HEK293 (cell line): ENCODE data around the gene CCL8.
"Not testable (repeated sequence)": the region's sequence is repeated elsewhere in the genome, so short reads cannot be mapped to it uniquely, and the experiment has no call there.

ENCODE experiments used
- CTCF ChIA-PET: fragments of 350-600 bp; formaldehyde crosslinking; extraction: SDS; loops from one replicate; lab custom pipeline; 2021; ENCODE audit warnings: antibody characterized with exemption; lab: Yijun Ruan, JAX
- POLR2A ChIA-PET: fragments of 300-600 bp; formaldehyde crosslinking; extraction: SDS; loops from one replicate; lab custom pipeline; 2020; ENCODE audit warnings: antibody characterized with exemption, inconsistent platforms; lab: Yijun Ruan, JAX
- H3K27ac ChIP-seq: fragments of 200-500 bp; sonication (Bioruptor generic); 2 replicates; pipeline ENCODE4 v1.5.1; 2014; ENCODE audit warnings: low read depth, low read length, control low read depth, inconsistent platforms; ENCODE audit errors: extremely low read depth
- H3K36me3 ChIP-seq, 2 experiments: fragments of 200-500 bp in 1 of 2; sonication (Bioruptor generic) in 1 of 2; 1 replicate in 1 of 2; 2 replicates in 1 of 2; pipeline ENCODE4 v1.5.1; 2014 to 2017; ENCODE audit warnings: inconsistent platforms in 2 of 2, low read length in 2 of 2; ENCODE audit not compliant: control insufficient read depth in 2 of 2, insufficient read depth in 1 of 2
- H3K4me1 ChIP-seq: fragments of 200-500 bp; sonication (Bioruptor generic); 2 replicates; pipeline ENCODE4 v1.5.1; 2014; ENCODE audit warnings: mild to moderate bottlenecking, low read length, inconsistent platforms; ENCODE audit not compliant: control insufficient read depth, insufficient read depth
- H3K4me3 ChIP-seq: 2 replicates; pipeline ENCODE4 v1.5.1; 2011; ENCODE audit warnings: low read depth, mild to moderate bottlenecking, control low read depth, low read length, moderate library complexity
- H3K9me3 ChIP-seq: fragments of 200-500 bp; sonication (Bioruptor generic); 2 replicates; pipeline ENCODE4 v1.5.1; 2014; ENCODE audit warnings: low read depth, low read length, inconsistent platforms; ENCODE audit not compliant: control insufficient read depth, insufficient read depth
- INSM2 ChIP-seq: fragments of 450-650 bp; formaldehyde crosslinking; IDR thresholded peaks from 2 replicates; pipeline ENCODE4 v1.5.1; 2016; ENCODE audit warnings: missing biosample characterization, missing genetic modification characterization
- SETDB1 ChIP-seq: IDR thresholded peaks from one replicate; pipeline ENCODE4 v1.6.1; 2017; ENCODE audit warnings: mild to moderate bottlenecking, low read length, moderate library complexity, mixed read lengths; ENCODE audit not compliant: insufficient read length
- ZFP37 ChIP-seq: fragments of 450-650 bp; formaldehyde crosslinking; IDR thresholded peaks from 2 replicates; pipeline ENCODE4 v1.5.1; 2016; ENCODE audit warnings: missing biosample characterization, missing genetic modification characterization
- ZNF26 ChIP-seq: fragments of 450-650 bp; formaldehyde crosslinking; IDR thresholded peaks from 2 replicates; pipeline ENCODE4 v1.5.1; 2016; ENCODE audit warnings: missing biosample characterization, missing genetic modification characterization
- ZNF510 ChIP-seq: fragments of 450-650 bp; formaldehyde crosslinking; IDR thresholded peaks from 2 replicates; pipeline ENCODE4 v1.5.1; 2018; ENCODE audit warnings: mild to moderate bottlenecking, missing genetic modification characterization, missing biosample characterization; ENCODE audit not compliant: insufficient replicate concordance
- ZNF560 ChIP-seq: fragments of 450-650 bp; formaldehyde crosslinking; IDR thresholded peaks from 2 replicates; pipeline ENCODE4 v1.5.1; 2017; ENCODE audit warnings: missing biosample characterization, missing genetic modification characterization, borderline replicate concordance
- ZNF585B ChIP-seq: fragments of 450-650 bp; formaldehyde crosslinking; IDR thresholded peaks from 2 replicates; pipeline ENCODE4 v1.5.1; 2016; ENCODE audit warnings: missing biosample characterization, missing genetic modification characterization
- TF ChIP-seq, protein P1 (sequence below): fragments of 450-650 bp; formaldehyde crosslinking; IDR thresholded peaks from 2 replicates; pipeline ENCODE4 v1.5.1; 2016; ENCODE audit warnings: missing biosample characterization, missing genetic modification characterization
- TF ChIP-seq, protein P2 (sequence below): fragments of 450-650 bp; formaldehyde crosslinking; IDR thresholded peaks from 2 replicates; pipeline ENCODE4 v1.5.1; 2016; ENCODE audit warnings: missing biosample characterization, missing genetic modification characterization

The CCL8 gene

DNA sequence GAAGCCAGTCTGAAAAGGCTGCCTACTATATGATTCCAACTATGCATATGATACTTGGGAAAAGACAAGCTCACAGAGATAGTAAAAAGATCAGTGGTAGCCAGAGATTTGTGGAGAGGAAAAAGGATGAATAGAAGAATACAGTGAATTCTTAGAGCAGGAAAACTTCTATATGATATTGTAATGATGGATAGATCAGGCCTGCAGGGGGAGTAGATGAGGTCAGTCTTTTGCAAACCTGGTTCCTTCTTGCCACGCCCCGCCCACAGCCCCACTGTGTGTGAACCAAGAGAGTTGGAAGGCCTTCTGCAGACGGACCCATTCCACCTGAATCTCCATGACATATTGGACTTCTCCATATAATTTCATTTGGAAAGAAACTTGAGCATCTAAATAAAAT, 761 bp upstream of the CCL8 start:
- POLR2A ChIA-PET, result no interaction called here
- H3K4me1 ChIP-seq, result no peaks in the 10 kb centered on the region
- TF ChIP-seq ZNF26 (tag by site-specific recombination), result peak; percentile 69; the same call in 1 of the 2 replicates
- TF ChIP-seq ZFP37 (tag by site-specific recombination), result no peak
- TF ChIP-seq ZNF560 (tag by site-specific recombination), result no peak
- no peak for TF ChIP-seq INSM2 (tag by site-specific recombination)
- TF ChIP-seq SETDB1, result no peak
- no peaks in the 10 kb centered on the region for H3K9me3 ChIP-seq
- CTCF ChIA-PET, result interaction anchor here (0.6 to 8.3 kb wide), 18 partner anchors 8 to 1013 kb away, joined by 3 to 84 read pairs (median 4); no protein-coding TSS in a partner anchor
- no peaks in the 10 kb centered on the region for H3K36me3 ChIP-seq
- H3K4me3 ChIP-seq, result no peak overlapping the region
- H3K27ac ChIP-seq, result no peak overlapping the region

DNA sequence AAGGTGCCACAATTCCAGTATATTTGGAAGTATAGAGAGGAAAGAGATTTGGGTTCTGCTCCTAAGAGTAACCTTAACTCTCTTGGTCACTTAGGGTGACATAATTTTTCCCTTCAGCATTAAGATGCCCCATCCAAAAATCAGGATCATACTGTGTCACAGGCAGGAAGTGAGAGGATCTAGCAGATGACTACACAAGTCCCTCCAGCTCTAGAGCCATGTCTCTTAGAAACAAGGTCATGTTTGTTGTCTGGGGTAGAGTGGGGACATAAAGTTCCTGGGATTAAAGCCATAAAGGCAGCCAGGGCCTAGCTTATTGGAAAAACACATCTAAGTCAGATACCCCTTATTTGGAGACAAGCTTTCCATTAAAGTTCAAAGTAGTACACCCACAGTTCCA, 2.7 kb downstream of the CCL8 start:
- ChIA-PET CTCF (interaction anchor here (0.6 to 8.3 kb wide), 7 partner anchors 11 to 121 kb away, joined by 3 to 84 read pairs (median 4); no protein-coding TSS in a partner anchor), POLR2A (no interaction called here)
- H3K4me1 ChIP-seq, result no peaks in the 10 kb centered on the region

DNA sequence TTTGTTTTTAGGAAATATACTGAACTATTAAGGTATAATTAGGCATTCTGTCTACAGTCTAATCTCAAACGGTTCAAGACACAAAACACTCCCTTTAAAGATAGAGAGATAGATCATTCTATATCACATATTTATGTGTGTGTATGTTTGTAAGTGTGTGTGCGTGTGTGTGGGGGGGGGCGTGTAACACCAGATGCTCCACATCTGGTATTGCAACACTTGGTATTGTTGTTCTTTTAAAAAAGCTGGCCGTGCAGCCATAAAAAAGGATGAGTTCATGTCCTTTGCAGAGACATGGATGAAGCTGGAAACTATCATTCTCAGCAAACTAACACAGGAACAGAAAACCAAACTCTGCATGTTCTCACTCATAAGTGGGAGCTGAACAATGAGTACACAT, 8.3 kb downstream of the CCL8 start:
- CTCF ChIA-PET, result interaction anchor here (1.1 to 3.9 kb wide), 3 partner anchors 34 to 156 kb away, joined by 3 to 21 read pairs (median 10); no protein-coding TSS in a partner anchor
- POLR2A ChIA-PET, H3K36me3 ChIP-seq, H3K4me1 ChIP-seq, H3K27ac ChIP-seq, H3K9me3 ChIP-seq, H3K4me3 ChIP-seq: not testable (repeated sequence)

More for the DNA sequence above, 2.7 kb downstream of the CCL8 start:
- Histone ChIP-seq H3K27ac (no peak overlapping the region), H3K9me3 (no peaks in the 10 kb centered on the region), H3K4me3 (no peak overlapping the region), H3K36me3 (no peaks in the 10 kb centered on the region)
- TF ChIP-seq ZNF585B (tag by site-specific recombination) (no peak), ZNF510 (no peak)
- TF ChIP-seq, protein P1, sequence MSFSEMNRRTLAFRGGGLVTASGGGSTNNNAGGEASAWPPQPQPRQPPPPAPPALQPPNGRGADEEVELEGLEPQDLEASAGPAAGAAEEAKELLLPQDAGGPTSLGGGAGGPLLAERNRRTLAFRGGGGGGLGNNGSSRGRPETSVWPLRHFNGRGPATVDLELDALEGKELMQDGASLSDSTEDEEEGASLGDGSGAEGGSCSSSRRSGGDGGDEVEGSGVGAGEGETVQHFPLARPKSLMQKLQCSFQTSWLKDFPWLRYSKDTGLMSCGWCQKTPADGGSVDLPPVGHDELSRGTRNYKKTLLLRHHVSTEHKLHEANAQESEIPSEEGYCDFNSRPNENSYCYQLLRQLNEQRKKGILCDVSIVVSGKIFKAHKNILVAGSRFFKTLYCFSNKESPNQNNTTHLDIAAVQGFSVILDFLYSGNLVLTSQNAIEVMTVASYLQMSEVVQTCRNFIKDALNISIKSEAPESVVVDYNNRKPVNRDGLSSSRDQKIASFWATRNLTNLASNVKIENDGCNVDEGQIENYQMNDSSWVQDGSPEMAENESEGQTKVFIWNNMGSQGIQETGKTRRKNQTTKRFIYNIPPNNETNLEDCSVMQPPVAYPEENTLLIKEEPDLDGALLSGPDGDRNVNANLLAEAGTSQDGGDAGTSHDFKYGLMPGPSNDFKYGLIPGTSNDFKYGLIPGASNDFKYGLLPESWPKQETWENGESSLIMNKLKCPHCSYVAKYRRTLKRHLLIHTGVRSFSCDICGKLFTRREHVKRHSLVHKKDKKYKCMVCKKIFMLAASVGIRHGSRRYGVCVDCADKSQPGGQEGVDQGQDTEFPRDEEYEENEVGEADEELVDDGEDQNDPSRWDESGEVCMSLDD (tag by site-specific recombination), result no peak
- TF ChIP-seq, protein P2, sequence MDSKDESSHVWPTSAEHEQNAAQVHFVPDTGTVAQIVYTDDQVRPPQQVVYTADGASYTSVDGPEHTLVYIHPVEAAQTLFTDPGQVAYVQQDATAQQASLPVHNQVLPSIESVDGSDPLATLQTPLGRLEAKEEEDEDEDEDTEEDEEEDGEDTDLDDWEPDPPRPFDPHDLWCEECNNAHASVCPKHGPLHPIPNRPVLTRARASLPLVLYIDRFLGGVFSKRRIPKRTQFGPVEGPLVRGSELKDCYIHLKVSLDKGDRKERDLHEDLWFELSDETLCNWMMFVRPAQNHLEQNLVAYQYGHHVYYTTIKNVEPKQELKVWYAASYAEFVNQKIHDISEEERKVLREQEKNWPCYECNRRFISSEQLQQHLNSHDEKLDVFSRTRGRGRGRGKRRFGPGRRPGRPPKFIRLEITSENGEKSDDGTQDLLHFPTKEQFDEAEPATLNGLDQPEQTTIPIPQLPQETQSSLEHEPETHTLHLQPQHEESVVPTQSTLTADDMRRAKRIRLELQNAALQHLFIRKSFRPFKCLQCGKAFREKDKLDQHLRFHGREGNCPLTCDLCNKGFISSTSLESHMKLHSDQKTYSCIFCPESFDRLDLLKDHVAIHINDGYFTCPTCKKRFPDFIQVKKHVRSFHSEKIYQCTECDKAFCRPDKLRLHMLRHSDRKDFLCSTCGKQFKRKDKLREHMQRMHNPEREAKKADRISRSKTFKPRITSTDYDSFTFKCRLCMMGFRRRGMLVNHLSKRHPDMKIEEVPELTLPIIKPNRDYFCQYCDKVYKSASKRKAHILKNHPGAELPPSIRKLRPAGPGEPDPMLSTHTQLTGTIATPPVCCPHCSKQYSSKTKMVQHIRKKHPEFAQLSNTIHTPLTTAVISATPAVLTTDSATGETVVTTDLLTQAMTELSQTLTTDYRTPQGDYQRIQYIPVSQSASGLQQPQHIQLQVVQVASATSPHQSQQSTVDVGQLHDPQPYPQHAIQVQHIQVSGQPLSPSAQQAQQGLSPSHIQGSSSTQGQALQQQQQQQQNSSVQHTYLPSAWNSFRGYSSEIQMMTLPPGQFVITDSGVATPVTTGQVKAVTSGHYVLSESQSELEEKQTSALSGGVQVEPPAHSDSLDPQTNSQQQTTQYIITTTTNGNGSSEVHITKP (tag by site-specific recombination), result no peak
